IPS-18c (cell line): ENCODE results near the gene PBX2.
"Not testable (repeated sequence)": the region's sequence is repeated elsewhere in the genome, so short reads cannot be mapped to it uniquely, and the experiment has no call there.

Source experiments
- H3K4me3 ChIP-seq: 2 replicates; pipeline ENCODE4 v1.7.0; 2013; ENCODE audit warnings: low read depth, mild to moderate bottlenecking, low read length, moderate library complexity; ENCODE audit not compliant: insufficient read depth
- H3K9me3 ChIP-seq: one replicate; pipeline ENCODE4 v1.6.1; 2013; ENCODE audit warnings: mild to moderate bottlenecking, low read length, moderate library complexity; ENCODE audit not compliant: control insufficient read depth, insufficient read depth

The PBX2 gene

DNA sequence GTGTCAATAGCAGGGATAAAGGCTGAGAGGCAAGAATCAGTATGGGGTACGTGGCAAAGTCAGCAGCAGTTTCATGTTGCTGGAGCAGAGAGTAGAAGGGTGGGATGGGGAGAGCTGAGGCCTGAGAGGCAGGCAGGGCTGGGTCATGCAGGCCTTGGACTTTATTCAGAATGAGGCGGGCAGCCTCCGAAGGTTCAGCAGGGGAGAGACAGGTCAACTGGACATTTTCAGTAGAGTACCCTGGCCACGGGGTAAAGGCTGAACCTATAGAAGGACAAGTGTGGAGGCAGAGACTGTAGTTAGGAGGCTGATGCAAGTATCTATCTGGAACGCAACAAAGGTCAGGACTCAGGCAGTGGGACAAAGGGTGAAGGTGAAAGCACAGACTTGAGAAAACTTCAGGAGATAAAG is 20.2 kb upstream of the PBX2 start:
- Histone ChIP-seq H3K4me3 (no peak overlapping the region), H3K9me3 (peaks cover 3% of the 10 kb centered on the region)

DNA sequence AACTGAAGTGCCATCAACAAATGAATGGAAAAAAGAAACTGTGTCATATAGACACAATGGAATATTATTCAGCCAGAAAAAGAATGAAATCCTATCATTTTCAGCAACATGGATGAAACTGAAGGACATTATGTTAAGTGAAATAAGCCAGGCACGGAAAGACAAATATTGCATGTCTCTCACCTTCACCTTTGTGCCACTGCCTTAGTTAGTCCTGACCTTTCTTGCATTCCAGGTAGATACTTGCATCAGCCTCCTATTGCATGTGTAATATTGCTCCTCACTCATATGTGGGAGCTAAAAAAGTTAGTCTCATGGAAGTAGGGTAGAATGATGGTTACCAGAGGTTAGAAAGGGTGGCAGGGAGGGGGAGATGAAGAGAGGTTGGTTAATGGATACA is 19.0 kb upstream of the PBX2 start:
- peaks cover 3% of the 10 kb centered on the region for H3K9me3 ChIP-seq
- no peak overlapping the region for H3K4me3 ChIP-seq

DNA sequence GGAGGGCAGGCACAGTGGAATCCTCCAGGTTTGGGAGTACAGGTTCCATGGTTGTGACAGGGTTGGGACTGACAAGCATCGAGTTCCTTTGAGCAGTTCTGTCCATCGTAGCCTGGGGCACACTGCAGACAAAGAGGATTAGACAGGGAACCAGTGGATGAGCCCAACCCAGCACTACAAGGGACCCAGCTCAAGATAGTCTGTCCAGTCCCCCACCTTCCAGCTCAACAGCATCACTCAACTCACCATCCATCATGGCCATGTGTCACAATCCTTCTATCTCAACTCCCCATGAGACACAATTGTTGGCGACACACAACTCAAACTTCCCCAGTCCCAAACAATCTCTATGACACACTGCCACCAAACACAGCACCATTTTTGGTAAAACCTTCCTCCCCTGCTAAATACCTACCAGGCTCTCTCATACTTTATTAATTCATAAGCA is 14.3 kb upstream of the PBX2 start:
- Histone ChIP-seq H3K9me3 (peaks cover 3% of the 10 kb centered on the region), H3K4me3 (no peak overlapping the region)

DNA sequence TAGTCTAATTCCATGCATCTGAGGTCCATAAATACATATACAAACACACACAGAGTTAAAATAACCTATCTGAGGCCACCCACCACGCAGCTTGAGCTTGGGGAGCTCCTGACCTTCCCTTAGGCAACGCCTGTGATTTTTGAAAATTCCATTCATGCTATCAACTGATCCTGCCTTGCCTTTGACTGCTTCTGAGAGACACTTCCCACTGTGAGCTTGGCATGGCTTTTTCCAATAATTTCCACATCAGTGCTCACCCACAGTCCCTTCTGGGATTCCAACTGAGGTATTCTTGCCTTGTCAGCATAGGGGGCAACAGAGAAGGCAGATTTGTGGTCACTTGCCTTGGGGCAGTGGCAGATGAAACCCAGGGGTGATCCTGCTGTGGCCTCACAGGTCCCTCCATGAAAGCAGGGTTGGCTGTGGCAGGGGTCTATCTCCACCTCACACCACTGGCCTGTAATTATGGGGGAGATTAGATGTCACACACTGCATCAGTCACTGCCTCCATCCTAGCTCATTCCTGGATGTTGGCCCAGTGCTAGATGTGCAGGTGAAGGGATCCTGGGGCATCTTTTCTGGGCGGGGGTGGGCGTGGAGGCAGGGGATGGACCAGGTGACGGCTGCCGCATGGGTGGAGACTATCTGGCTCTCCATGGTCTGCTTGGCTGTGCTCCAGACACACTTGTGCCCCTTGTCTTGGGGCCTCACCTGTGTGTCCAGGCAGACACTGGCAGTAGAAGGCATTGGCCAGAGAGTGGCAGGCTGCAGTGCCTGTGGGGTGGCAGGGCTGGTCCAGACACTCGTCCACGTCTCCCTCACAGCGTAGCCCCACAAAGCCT is 13.6 kb upstream of the PBX2 start:
- H3K4me3 ChIP-seq, result no peak overlapping the region
- H3K9me3 ChIP-seq, result peaks cover 3% of the 10 kb centered on the region

DNA sequence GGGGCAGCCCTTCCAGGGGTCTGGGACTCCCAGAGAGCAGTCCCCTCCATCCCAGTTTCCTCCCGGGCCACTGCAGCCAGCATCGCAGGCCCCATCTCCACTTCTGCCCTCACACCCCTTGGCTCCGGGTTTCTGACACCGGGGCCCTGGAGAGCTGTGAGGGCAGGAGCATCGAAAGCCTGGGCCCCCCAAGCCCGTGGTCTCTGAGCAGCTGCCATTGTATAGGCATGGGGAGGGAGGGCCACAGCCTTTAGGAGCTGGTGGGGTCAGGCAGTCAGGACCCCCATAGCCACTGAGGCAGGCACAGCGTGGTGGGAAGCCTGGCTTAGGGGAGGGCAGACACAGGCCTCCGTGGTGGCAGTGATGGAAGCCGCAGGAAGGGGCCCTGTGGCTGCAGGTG is 12.2 kb upstream of the PBX2 start:
- no peak overlapping the region for H3K4me3 ChIP-seq
- H3K9me3 ChIP-seq, result no peaks in the 10 kb centered on the region

DNA sequence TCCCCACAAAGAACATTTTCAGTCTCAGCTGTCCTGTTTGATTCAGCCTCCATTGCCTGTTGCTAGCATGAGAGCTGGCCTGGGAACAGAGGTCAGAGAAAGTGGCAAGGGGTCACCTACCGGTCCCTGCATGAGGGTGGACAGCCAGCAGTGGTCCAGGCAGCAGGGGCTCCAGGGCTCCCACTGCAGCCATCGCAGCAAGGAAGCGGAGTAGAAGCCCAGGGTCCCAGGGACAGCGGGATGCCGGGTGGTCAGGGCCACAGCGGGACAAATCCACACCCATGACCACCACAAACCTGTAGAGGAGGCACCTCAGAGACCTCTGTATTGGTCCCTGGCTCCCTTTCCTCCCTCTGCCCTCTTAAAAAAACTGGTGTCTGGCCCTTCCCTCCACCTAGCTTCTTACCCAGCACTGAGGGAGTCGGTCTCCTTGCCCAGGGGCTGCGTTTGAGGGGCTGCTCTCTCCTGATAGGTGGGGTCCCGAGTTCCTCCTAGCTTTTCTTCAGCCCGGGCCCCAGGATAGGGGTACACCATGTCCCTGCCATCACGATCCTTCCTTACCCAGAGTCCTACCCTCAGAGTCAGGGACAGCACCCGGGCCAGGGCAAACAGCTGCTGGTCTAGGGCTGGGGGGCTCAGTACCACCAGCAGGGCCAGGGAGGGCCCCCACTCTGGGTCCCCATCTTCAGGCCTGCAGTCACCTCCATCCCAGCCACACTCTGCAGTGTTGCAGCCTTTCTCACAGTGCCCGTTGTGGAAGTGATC is 10.9 kb upstream of the PBX2 start:
- Histone ChIP-seq H3K4me3 (no peak overlapping the region), H3K9me3 (no peaks in the 10 kb centered on the region)

DNA sequence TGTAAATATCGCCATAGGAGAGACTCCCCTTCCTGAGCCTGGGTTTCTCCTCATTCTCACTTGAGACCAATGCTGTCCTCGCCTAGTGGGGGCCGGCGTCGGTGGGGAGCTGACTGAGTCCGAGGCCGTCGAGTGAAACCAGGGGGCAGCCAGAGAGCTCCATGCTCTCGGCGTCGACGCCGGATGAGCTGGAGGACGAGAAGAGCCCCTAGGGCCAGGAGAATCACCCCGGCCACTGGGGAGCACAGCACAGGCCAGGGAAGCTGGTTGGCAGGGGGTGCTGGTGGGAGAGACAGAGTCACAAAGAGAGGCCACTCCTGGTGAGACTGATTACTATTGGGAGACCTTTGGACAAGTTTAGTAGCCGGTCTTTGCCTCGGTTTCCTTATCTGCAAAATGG is 8.9 kb upstream of the PBX2 start:
- no peaks in the 10 kb centered on the region for H3K9me3 ChIP-seq
- no peak overlapping the region for H3K4me3 ChIP-seq

DNA sequence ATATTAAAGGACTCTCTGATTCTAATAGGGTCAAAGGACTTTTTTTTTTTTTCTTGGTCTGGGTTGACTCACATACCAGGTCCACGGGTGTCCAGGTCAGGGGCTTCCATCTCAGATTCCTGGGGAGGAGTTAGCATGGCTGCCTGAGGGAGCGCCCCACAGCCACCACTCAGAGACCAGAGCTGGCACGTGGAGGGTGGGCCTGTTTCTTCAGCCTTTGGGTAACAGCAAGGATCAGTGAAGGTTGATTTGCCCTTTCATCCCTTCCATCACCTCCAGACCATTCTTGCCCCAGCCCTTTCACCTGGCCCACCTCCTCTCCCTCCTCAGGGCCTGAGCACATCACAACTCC is 8.3 kb upstream of the PBX2 start:
- no peak overlapping the region for H3K4me3 ChIP-seq

DNA sequence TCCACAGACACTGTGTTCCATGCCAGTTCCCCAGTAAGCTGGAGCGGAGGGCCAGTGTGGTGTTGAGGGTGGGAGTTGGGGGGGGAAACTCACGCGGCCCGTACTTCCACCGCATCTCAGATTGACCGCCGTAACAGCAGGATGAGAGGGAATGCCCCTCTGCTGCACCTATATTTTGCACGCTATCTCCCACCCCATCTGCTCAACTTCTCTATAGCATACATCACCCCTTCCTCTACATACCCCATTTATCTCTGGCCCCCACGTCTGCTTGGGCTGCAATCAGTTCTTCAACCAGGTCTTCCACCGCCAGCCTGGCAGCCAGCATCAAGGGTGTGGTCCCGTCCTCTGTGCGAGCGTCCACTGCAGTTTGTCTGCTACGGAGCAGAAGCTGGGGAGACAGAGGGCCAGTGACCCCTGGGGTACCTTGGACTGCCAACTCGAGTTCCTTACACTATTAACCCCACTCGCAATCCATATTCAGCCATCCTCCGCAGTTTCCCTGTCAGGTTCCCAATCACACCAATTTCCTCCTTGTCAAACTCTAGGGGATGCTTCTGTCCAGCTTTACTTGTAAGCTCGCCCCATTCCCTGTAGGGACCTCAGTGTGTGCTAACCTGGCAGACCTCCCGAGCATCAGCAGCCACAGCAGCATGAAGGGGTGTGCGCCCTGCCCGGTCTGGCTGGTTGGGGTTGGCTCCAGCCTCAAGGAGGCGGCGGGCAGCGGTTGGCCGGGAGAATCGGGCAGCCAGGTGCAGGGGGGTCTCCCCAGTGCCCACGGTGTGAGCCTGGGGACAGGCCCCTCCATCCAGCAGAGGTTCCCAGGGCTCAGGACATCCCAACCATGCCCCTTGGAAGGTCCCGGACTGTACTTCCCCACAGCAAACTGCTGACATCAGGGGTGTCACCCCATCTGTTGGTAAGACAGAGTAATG is 6.9 kb upstream of the PBX2 start:
- Histone ChIP-seq H3K9me3 (no peaks in the 10 kb centered on the region), H3K4me3 (peak overlapping the region; percentile 97)

More for the DNA sequence above, 8.3 kb upstream of the PBX2 start:
- no peaks in the 10 kb centered on the region for H3K9me3 ChIP-seq

DNA sequence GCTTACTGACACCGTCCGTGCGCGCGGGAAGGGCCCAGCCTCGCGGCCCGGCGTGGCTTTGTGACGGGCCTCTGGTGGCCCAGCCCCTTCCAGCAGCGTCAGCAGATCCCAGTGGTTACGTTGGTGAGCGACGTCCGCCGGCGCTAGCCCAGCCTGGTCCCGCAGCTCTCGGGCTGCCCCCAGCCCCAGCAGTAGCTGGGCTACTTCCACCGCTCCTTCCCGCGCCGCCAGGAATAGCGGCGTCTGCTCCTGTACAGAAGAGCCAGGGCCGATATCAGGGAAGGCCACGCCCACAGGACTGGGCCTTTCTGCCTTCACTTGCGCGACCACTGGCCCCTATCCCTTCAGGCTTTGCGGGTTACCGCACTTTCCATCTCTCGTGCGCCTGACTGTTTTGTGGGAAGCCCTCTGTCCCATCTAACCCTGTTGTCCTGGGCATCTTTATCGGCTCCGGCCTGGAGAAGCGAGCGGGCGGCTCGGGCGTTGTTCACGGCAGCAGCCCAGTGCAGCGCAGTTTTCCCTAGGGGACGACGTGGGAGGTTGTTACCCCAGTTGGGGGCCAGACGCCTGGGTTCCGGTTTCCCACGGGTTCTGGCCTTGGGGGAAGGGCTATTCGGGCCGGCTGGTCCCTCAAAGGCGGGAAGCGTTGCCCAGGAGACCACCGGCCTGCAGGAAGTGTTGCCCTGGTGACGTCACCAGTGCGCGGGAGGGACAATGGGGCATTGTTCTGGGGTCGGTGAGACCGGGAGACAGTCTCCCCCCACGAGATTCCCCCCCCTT is 6.1 kb upstream of the PBX2 start:
- H3K9me3 ChIP-seq, result no peaks in the 10 kb centered on the region
- peak overlapping the region; percentile 97 for H3K4me3 ChIP-seq

DNA sequence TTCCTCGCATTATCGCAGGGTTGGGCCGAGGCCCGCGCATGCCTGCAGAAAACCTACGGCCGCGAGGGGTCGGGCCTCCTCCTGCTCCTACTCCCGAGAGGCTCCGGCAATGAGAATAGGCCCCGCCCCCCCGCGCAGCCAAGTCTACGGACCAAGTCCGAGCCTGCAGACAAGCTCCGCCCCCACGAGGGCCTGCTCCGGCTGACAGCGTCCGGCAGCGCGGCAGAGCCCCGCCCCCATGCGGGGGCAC is 5.6 kb upstream of the PBX2 start:
- peak overlapping the region; percentile 97; the same call in 1 of the 2 replicates for H3K4me3 ChIP-seq
- H3K9me3 ChIP-seq, result no peaks in the 10 kb centered on the region

DNA sequence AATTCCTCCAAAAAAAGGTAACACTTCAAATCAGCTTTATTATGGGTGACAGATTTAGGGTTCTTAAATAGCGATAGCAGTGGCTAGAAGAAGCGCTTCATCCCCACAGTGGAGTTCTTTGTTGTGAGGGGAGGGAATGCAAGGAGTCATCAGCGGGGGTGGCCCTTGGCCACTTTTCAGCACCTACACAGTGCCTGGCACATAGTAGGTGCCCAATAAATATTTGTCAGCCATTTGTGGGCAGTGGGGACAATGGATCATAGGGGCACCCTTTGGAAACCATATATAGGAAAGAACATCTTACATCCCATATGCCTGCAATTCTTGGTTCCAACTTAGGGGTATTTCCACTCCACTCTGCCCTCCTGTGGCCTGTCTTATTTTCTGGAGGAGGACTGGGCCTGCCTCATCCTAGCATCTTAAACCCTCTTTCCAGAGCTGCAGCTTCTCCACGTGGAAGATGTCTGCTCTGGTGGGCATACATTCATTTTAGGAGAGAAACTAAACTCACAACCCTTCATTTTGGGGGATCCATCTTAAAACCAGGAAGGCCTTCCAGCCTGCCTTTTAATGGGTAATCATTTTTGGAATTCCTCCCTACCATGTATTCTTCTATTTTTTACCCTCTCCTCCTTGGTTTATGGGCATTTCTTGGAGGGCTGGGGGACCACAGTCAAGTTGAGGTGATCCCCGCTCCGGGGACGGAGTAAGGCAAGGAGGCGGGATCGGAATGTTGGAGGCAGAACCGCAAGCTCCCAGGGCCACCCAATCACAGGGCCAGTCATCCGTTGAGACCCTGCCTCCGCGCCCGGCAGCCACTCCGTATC is 5.0 kb upstream of the PBX2 start:
- Histone ChIP-seq H3K9me3 (no peaks in the 10 kb centered on the region), H3K4me3 (peak overlapping the region; percentile 51)

DNA sequence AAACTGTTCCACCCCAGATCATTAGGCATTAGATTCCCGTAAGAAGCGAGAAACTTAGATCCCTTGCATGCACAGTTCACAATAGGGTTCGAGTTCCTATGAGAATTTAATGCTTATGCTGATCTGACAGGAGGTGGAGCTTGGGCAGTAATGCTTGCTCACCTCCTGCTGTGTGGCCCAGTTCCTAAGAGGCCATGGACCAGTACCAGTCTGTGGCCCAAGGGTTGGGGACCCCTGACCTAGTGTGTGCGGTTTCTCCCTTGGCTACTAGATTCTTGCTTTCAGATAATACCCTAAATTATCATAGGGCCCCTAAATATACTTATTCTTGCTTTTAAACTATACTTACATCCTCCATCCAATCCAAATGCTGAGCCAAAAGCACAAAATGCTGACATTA is 4.4 kb upstream of the PBX2 start:
- H3K4me3 ChIP-seq, result no peak overlapping the region

DNA sequence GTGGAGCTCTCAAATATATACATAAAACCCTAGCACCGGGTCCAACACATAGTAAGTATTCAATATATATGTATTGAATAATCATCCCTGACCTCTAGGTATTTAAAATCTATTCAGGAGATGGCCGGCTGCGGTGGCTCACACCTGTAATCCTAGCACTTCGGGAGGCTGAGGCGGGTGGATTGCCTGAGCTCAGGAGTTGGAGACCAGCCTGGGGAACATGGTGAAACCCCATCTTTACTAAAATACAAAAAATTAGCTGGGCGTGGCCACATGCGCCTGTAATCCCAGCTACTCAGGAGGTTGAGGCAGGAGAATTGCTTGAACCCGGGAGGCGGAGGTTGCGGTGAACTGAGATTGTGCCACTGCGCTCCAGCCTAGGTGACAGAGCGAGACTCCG is 3.1 kb upstream of the PBX2 start:
- H3K4me3 ChIP-seq, H3K9me3 ChIP-seq: not testable (repeated sequence)

More for the DNA sequence above, 4.4 kb upstream of the PBX2 start:
- H3K9me3 ChIP-seq, result no peaks in the 10 kb centered on the region

DNA sequence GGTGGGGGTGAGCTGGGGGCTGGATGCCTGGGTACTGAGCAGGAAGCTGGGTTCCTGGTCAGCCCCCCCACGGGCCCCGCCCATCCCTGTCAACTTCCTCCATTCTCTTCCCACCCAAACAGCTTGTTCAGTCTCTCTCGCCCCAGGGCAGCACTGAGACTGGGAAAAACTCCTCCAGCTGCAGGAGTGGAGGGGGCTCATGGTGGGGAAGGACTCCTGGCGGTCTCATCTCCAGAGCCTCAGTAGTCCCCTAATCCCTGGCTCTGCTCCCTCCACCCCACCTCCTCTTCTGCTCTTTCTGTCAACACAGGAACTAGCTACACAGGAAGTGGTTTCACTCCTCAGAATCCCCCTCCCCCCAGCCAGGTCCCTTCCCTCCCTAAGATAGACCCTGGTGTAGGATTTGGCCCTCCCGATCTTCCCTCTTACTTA is 2.6 kb upstream of the PBX2 start, which contains the start of gene GPSM3:
TSS of gene GPSM3 (minus strand) at position 36 of the 432 bp plus-strand sequence. CDS start 130 bp downstream, outside the sequence.
- no peaks in the 10 kb centered on the region for H3K9me3 ChIP-seq
- no peak within 1 kb of the TSS; the same call in none of the 2 replicates for H3K4me3 ChIP-seq
